GM19193 (cell line): ENCODE results near the gene OSCAR.

Experiments
- POLR2A ChIP-seq: IDR thresholded peaks from 4 replicates; pipeline ENCODE4 v1.6.1; 2011; ENCODE audit not compliant: insufficient read depth, insufficient read length; ENCODE audit errors: extremely low read depth

OSCAR gene

GRCh38 chr19:54133312-54133956 lies 32.8 kb upstream of the OSCAR start:
- no peak for TF ChIP-seq POLR2A

- TF ChIP-seq POLR2A, result no peak
Measured at GRCh38 chr19:54129617-54129996, 29.0 kb upstream of the OSCAR start.

GRCh38 chr19:54128796-54129616 lies 28.4 kb upstream of the OSCAR start:
- no peak for TF ChIP-seq POLR2A

- TF ChIP-seq POLR2A, result no peak
Measured at GRCh38 chr19:54128441-54128725, 27.8 kb upstream of the OSCAR start.

GRCh38 chr19:54127688-54128440 lies 27.3 kb upstream of the OSCAR start:
- TF ChIP-seq POLR2A, result no peak

- TF ChIP-seq POLR2A, result no peak
Measured at GRCh38 chr19:54125713-54126112, 25.1 kb upstream of the OSCAR start.

GRCh38 chr19:54124393-54124792 lies 23.8 kb upstream of the OSCAR start:
- no peak for TF ChIP-seq POLR2A

- no peak for TF ChIP-seq POLR2A
Measured at GRCh38 chr19:54123682-54124081, 23.1 kb upstream of the OSCAR start.

- TF ChIP-seq POLR2A, result no peak
Measured at GRCh38 chr19:54121259-54121658, 20.7 kb upstream of the OSCAR start.

GRCh38 chr19:54115109-54116063 lies 14.8 kb upstream of the OSCAR start, which contains the start of the genes PRPF31 and TFPT:
Gene PRPF31 (plus strand): TSS chr19:54115754. CDS start chr19:54118279, 2,525 bp downstream.
Gene TFPT (minus strand): TSS chr19:54115657. CDS start chr19:54115269, 388 bp downstream.
- peak; percentile 72 for TF ChIP-seq POLR2A

- TF ChIP-seq POLR2A, result peak; percentile 66
Measured at GRCh38 chr19:54114340-54115108, 13.9 kb upstream of the OSCAR start.

GRCh38 chr19:54109651-54110050 lies 9.0 kb upstream of the OSCAR start:
- no peak for TF ChIP-seq POLR2A

GRCh38 chr19:54108496-54108895 lies 7.9 kb upstream of the OSCAR start:
- TF ChIP-seq POLR2A, result no peak
